B cell (primary cell): ENCODE measurements around the gene CEP164. TPM values are rescaled to one million over a fixed set of nuclear protein-coding genes. Genes with fewer than 3 reads are reported as not detected.

Experiments used
- ATAC-seq: fragments of 200-7000 bp; cut with Tn5 transposase; one replicate; pipeline ENCODE4 v1.10.0; 2021; ENCODE audit warnings: low read depth, mild to moderate bottlenecking, moderate number of reproducible peaks, moderate library complexity
- CTCF ChIA-PET: fragments of 350-600 bp; sonication (Branson Sonifier 250); formaldehyde crosslinking; loops from one replicate; lab custom pipeline; 2021; ENCODE audit warnings: antibody characterized with exemption, inconsistent platforms; lab: Charles Lee
- POLR2A ChIA-PET: fragments of 350-600 bp; sonication (Branson Sonifier 250); formaldehyde crosslinking; loops from one replicate; lab custom pipeline; 2021; ENCODE audit warnings: antibody characterized with exemption; lab: Charles Lee
- DNase-seq: peaks from one replicate; pipeline ENCODE4 v3.0.0; 2013
- H2AFZ ChIP-seq: 2 replicates; pipeline ENCODE4 v1.6.1; 2012; ENCODE audit warnings: mild to moderate bottlenecking, low read depth, low read length; ENCODE audit not compliant: insufficient read depth, poor library complexity, severe bottlenecking
- H3K27ac ChIP-seq, 2 donors: 1 replicate in 1 of 2; 2 replicates in 1 of 2; pipeline ENCODE4 v1.5.1; 2012 to 2013; ENCODE audit warnings: low read length in 2 of 2, mild to moderate bottlenecking in 2 of 2, moderate library complexity in 1 of 2
- H3K27me3 ChIP-seq, 4 experiments: fragments of 200-600 bp in 1 of 4; sonication (generic) in 1 of 4; replicated peaks in 1 of 4; 1 replicate in 2 of 4; 2 replicates in 2 of 4; pipeline versions ENCODE4 v1.6.1 to v1.7.0; 2013 to 2016; ENCODE audit warnings: low read length in 3 of 4, mild to moderate bottlenecking in 2 of 4, mixed read lengths in 1 of 4, moderate library complexity in 1 of 4; ENCODE audit not compliant: insufficient read depth in 4 of 4, control insufficient read depth in 3 of 4; ENCODE audit errors: control extremely low read depth in 1 of 4
- H3K36me3 ChIP-seq, 2 experiments: replicated peaks in 1 of 2; 1 replicate in 1 of 2; 2 replicates in 1 of 2; pipeline versions ENCODE4 v1.6.1 to v1.7.1; 2013; ENCODE audit warnings: low read length in 1 of 2; ENCODE audit not compliant: insufficient read depth in 2 of 2, control insufficient read depth in 1 of 2; ENCODE audit errors: control extremely low read depth in 1 of 2, extremely low read depth in 1 of 2
- H3K4me1 ChIP-seq, 2 donors: fragments of 200-600 bp in 1 of 2; sonication (generic) in 1 of 2; 1 replicate in 1 of 2; 2 replicates in 1 of 2; pipeline versions ENCODE4 v1.5.1 to v1.6.1; 2013 to 2017; ENCODE audit warnings: low read length in 2 of 2; ENCODE audit not compliant: control insufficient read depth in 2 of 2, insufficient read depth in 2 of 2
- H3K4me2 ChIP-seq: replicated peaks from 2 replicates; pipeline ENCODE3; 2012; ENCODE audit warnings: mild to moderate bottlenecking, low read depth, low read length; ENCODE audit not compliant: poor library complexity, severe bottlenecking
- H3K4me3 ChIP-seq, 5 experiments: fragments of 200-600 bp in 1 of 5; sonication (generic) in 1 of 5; 1 replicate in 3 of 5; 2 replicates in 2 of 5; pipeline versions ENCODE4 v1.5.1 to v1.7.0; 2011 to 2016; ENCODE audit warnings: low read length in 4 of 5, mild to moderate bottlenecking in 4 of 5, low read depth in 2 of 5, control low read depth in 1 of 5, moderate library complexity in 1 of 5; ENCODE audit not compliant: insufficient read depth in 1 of 5; ENCODE audit errors: control extremely low read depth in 1 of 5, extremely low read depth in 1 of 5
- H3K79me2 ChIP-seq: fragments of 200-600 bp; sonication (generic); one replicate; pipeline ENCODE4 v1.6.0; 2016; ENCODE audit warnings: low read length; ENCODE audit not compliant: control insufficient read depth, insufficient read depth
- H3K9ac ChIP-seq: fragments of 200-600 bp; sonication (generic); 2 replicates; pipeline ENCODE4 v1.6.1; 2017; ENCODE audit warnings: mild to moderate bottlenecking, low read length, moderate library complexity
- H3K9me3 ChIP-seq, 3 donors: one replicate each; pipeline versions ENCODE4 v1.6.1 to v1.7.1; 2013; ENCODE audit warnings: low read length in 2 of 3; ENCODE audit not compliant: control insufficient read depth in 2 of 3, insufficient read depth in 1 of 3; ENCODE audit errors: control extremely low read depth in 1 of 3
- H4K20me1 ChIP-seq: 2 replicates; pipeline ENCODE4 v1.6.0; 2012; ENCODE audit warnings: mild to moderate bottlenecking, low read length; ENCODE audit not compliant: insufficient read depth, control insufficient read depth, poor library complexity, severe bottlenecking
- H3K27ac Mint-ChIP-seq: one replicate; pipeline ENCODE4 v1.8.0; 2021; ENCODE audit warnings: mixed read lengths
- H3K27me3 Mint-ChIP-seq: one replicate; pipeline ENCODE4 v1.8.0; 2021; ENCODE audit warnings: mixed read lengths
- H3K4me1 Mint-ChIP-seq: one replicate; pipeline ENCODE4 v1.8.0; 2021; ENCODE audit warnings: mixed read lengths
- H3K4me3 Mint-ChIP-seq: one replicate; pipeline ENCODE4 v1.8.0; 2021; ENCODE audit warnings: mixed read lengths
- H3K9me3 Mint-ChIP-seq: one replicate; pipeline ENCODE4 v1.8.0; 2022; ENCODE audit warnings: mixed read lengths; ENCODE audit not compliant: insufficient read depth
- EZH2 ChIP-seq: IDR thresholded peaks from 2 replicates; pipeline ENCODE4 v1.6.1; 2012; ENCODE audit warnings: borderline replicate concordance, low read depth, mild to moderate bottlenecking, moderate library complexity, low read length; ENCODE audit not compliant: insufficient read depth, poor library complexity, severe bottlenecking
- WGBS: methylation state at CpG from one replicate; pipeline ENCODE4 v1.1.5; 2013; ENCODE audit warnings: missing lambda C conversion rate; ENCODE audit not compliant: insufficient coverage; 5-methylcytosine and 5-hydroxymethylcytosine counted together
- intact Hi-C: fragments of 100-400 bp; cut with micrococcal nuclease; formaldehyde crosslinking; loops from one replicate; pipeline ENCODE4 v1.10.0; 2022
- polyA plus RNA-seq: library from polyadenylated mRNA; depleted of rRNA; stranded (reverse); fragments of >200 nt; gene quantifications from 2 replicates; pipeline ENCODE4 v1.2.3, GENCODE V29; 2012
- total RNA-seq, 2 donors: library from RNA; stranded (reverse); fragments of 120-200 nt in 1 of 2; gene quantifications; 1 replicate in 1 of 2; 2 replicates in 1 of 2; pipeline versions ENCODE4 v1.2.3 to v1.2.4, GENCODE V29; 2013 to 2022
- TF ChIP-seq, protein P1 (sequence below): fragments of 200-600 bp; IDR thresholded peaks from one replicate; pipeline ENCODE4 v1.8.0; 2022; ENCODE audit warnings: antibody characterized with exemption, mild to moderate bottlenecking

CEP164 gene
- total and polyA plus RNA-seq, 2 donors (not counting 1 experiment from before 2014, with no cell fraction given), result 31.5 to 54.8 TPM

DNA sequence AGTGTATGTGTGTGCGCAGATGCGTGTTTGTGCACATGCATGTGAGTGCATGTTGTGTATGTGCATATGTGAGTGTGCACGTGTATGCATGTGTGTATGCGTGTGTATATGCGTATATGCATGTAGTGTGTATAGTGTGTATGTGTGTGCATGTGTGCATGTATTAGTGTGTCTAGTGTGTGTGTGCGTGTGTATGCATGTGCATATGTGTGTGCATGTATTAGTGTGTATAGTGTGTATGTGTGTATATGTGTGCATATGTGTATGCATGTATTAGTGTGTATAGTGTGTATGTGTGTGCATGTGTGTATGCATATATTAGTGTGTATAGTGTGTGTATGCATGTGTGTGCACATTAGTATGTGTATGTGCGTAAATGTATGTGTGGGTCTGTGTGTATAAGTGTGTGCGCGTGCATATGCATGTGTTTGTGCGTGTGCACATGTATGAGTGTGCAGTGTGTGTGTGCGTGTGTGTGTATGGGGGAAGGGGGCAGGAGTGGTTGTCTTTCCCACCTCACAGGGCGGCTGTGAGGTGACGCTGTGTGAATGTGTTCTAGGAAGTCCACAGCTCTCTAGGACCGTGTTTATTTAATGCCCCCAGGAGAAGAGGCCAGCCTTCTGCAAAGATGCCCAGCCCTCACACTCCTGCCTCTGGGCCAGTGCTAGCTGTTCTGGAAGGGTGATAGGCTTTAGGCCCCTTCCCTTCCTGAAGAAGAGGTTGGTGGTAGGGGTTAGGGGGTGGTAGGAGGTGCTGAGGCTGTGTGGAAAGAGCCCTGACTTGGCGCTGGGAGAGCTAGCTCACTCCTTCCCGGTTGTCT lies 114.6 kb downstream of the CEP164 start:
- no peak for ATAC-seq
- no peaks in the 10 kb centered on the region for H3K4me1 ChIP-seq
- no peaks in the 10 kb centered on the region for H3K9me3 ChIP-seq
- no peaks in the 10 kb centered on the region for H3K9me3 Mint-ChIP-seq
- H3K27me3 ChIP-seq, result peaks cover 0 to 2% (median under 1%) of the 10 kb centered on the region in 4 experiments
- H3K79me2 ChIP-seq, result no peaks in the 10 kb centered on the region
- intact Hi-C loops, result no loop called here
- no peaks in the 10 kb centered on the region for H4K20me1 ChIP-seq
- H3K9ac ChIP-seq, result no peak overlapping the region
- no peaks in the 10 kb centered on the region for H3K36me3 ChIP-seq
- H3K27me3 Mint-ChIP-seq, result peaks cover 36% of the 10 kb centered on the region
- ChIA-PET CTCF (interaction anchor here (0.9 kb wide), 1 partner anchor 16 kb away, joined by 3 read pairs; no protein-coding TSS in a partner anchor), POLR2A (no interaction called here)
- 93% methylated on average over 15 of the region's 16 CpGs for WGBS
- H3K27ac ChIP-seq, result no peak overlapping the region
- H2AFZ ChIP-seq, result no peak overlapping the region
- no peak overlapping the region for H3K27ac Mint-ChIP-seq
- TF ChIP-seq, protein P1, sequence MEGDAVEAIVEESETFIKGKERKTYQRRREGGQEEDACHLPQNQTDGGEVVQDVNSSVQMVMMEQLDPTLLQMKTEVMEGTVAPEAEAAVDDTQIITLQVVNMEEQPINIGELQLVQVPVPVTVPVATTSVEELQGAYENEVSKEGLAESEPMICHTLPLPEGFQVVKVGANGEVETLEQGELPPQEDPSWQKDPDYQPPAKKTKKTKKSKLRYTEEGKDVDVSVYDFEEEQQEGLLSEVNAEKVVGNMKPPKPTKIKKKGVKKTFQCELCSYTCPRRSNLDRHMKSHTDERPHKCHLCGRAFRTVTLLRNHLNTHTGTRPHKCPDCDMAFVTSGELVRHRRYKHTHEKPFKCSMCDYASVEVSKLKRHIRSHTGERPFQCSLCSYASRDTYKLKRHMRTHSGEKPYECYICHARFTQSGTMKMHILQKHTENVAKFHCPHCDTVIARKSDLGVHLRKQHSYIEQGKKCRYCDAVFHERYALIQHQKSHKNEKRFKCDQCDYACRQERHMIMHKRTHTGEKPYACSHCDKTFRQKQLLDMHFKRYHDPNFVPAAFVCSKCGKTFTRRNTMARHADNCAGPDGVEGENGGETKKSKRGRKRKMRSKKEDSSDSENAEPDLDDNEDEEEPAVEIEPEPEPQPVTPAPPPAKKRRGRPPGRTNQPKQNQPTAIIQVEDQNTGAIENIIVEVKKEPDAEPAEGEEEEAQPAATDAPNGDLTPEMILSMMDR, result no peak
- TF ChIP-seq EZH2, result no peak
- no peak overlapping the region for H3K4me3 ChIP-seq
- DNase-seq, result no peak
- H3K4me1 Mint-ChIP-seq, result no peaks in the 10 kb centered on the region
- no peak overlapping the region for H3K4me3 Mint-ChIP-seq
- no peak overlapping the region for H3K4me2 ChIP-seq

DNA sequence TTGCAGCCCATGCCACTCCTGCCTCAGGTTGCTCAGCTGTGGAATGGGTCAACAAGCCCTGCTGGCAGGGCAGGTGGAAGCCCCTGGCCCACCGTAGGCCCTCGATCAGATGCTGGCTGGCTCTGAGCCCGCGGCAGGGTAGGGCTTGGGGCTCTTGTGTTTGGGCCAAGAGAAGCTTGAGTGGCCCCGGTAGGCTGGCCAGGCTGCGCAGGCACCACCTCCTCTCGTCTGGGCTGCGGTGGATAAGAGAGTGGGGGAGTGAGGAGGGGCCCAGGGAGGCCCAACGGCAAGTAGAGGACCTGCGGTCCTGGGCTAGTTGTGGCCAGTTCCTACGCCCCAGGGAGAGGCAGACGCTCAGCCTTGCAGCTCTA lies 115.2 kb downstream of the CEP164 start:
- ATAC-seq, result no peak
- peaks cover 0 to 6% (median under 1%) of the 10 kb centered on the region in 4 experiments for H3K27me3 ChIP-seq
- no peaks in the 10 kb centered on the region for H3K9me3 ChIP-seq
- no peak overlapping the region for H3K4me3 ChIP-seq
- 94% methylated on average over 12 of the region's 12 CpGs for WGBS
- CTCF ChIA-PET, result interaction anchor here (0.9 kb wide), 1 partner anchor 17 kb away, joined by 3 read pairs; no protein-coding TSS in a partner anchor
- H3K4me3 Mint-ChIP-seq, result no peak overlapping the region
- TF ChIP-seq, protein P1, result no peak
- TF ChIP-seq EZH2, result no peak
- H3K27ac ChIP-seq, result no peak overlapping the region
- intact Hi-C loops, result no loop called here
- no peaks in the 10 kb centered on the region for H4K20me1 ChIP-seq
- no peak for DNase-seq
- no peak overlapping the region for H2AFZ ChIP-seq
- POLR2A ChIA-PET, result no interaction called here
- no peaks in the 10 kb centered on the region for H3K36me3 ChIP-seq
- H3K9ac ChIP-seq, result no peak overlapping the region
- no peak overlapping the region for H3K4me2 ChIP-seq
- no peaks in the 10 kb centered on the region for H3K9me3 Mint-ChIP-seq
- no peaks in the 10 kb centered on the region for H3K4me1 ChIP-seq
- no peak overlapping the region for H3K27ac Mint-ChIP-seq
- H3K27me3 Mint-ChIP-seq, result peaks cover 40% of the 10 kb centered on the region
- no peaks in the 10 kb centered on the region for H3K4me1 Mint-ChIP-seq
- H3K79me2 ChIP-seq, result no peaks in the 10 kb centered on the region
